Fibroblast of lung (primary cell): ENCODE data around the gene ITGB1.

Experiments used
- EZH2 ChIP-seq: IDR thresholded peaks from 2 replicates; pipeline ENCODE4 v1.5.1; 2012; ENCODE audit warnings: low read length, control low read depth, mild to moderate bottlenecking; ENCODE audit errors: missing control alignments
- TF ChIP-seq, protein P1 (sequence below), 2 donors: IDR thresholded peaks in 1 of 2; conservative IDR thresholded peaks in 1 of 2; 1 replicate in 1 of 2; 2 replicates in 1 of 2; pipeline ENCODE4 v1.5.1; 2011 to 2012; ENCODE audit warnings: low read length in 2 of 2, control low read depth in 1 of 2, inconsistent platforms in 1 of 2, low read depth in 1 of 2, mild to moderate bottlenecking in 1 of 2

DNA sequence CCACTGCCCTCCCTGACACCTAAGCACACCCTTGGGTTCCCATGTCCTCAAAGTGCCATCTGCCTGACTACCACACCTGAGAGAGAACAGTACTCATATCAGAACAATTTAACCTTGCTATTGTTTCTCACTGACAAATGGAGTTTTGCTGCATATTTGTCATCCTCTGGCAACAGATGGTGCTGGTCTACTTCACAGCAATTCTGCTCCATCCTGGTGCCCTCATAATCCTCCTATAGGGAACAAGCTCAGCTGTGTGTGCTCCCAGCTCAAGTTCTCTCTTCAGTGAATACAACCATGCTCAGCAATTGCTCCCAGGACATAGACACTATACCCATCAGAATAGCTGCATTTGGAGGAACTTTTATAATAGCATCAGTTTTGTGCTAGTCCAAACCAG, 32.8 kb upstream of the ITGB1 start:
- TF ChIP-seq, protein P1, sequence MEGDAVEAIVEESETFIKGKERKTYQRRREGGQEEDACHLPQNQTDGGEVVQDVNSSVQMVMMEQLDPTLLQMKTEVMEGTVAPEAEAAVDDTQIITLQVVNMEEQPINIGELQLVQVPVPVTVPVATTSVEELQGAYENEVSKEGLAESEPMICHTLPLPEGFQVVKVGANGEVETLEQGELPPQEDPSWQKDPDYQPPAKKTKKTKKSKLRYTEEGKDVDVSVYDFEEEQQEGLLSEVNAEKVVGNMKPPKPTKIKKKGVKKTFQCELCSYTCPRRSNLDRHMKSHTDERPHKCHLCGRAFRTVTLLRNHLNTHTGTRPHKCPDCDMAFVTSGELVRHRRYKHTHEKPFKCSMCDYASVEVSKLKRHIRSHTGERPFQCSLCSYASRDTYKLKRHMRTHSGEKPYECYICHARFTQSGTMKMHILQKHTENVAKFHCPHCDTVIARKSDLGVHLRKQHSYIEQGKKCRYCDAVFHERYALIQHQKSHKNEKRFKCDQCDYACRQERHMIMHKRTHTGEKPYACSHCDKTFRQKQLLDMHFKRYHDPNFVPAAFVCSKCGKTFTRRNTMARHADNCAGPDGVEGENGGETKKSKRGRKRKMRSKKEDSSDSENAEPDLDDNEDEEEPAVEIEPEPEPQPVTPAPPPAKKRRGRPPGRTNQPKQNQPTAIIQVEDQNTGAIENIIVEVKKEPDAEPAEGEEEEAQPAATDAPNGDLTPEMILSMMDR (conservative IDR thresholded peaks at IDR 0.05 in 1 of 2, IDR thresholded peaks at IDR 0.05 in 1 of 2; ENCODE audit: low read depth in 1 of 2, low read length in 2 of 2), result no peak
- TF ChIP-seq EZH2, result no peak
